HEK293T (cell line): Measurements from ENCODE around the gene TXNIP.

Experiments
- CTCF ChIA-PET: fragments of 350-600 bp; formaldehyde crosslinking; extraction: SDS; loops from one replicate; lab custom pipeline; 2021; ENCODE audit warnings: antibody characterized with exemption, inconsistent platforms; lab: Yijun Ruan, JAX
- POLR2A ChIA-PET: fragments of 350-600 bp; formaldehyde crosslinking; extraction: SDS; loops from one replicate; lab custom pipeline; 2020; ENCODE audit warnings: antibody characterized with exemption, inconsistent platforms; lab: Yijun Ruan, JAX
- DNase-seq: peaks from one replicate; pipeline ENCODE4 v3.0.0; 2012; ENCODE audit warnings: mixed read lengths; ENCODE audit errors: extremely low spot score
- ARNT ChIP-seq: fragments of 450-650 bp; IDR thresholded peaks from 2 replicates; pipeline ENCODE4 v1.6.1; 2017; ENCODE audit warnings: mild to moderate bottlenecking
- BHLHE40 ChIP-seq: fragments of 450-650 bp; IDR thresholded peaks from 2 replicates; pipeline ENCODE4 v1.6.1; 2016; ENCODE audit warnings: mild to moderate bottlenecking, moderate library complexity, borderline replicate concordance
- CTBP1 ChIP-seq: fragments of 450-650 bp; IDR thresholded peaks from 2 replicates; pipeline ENCODE4 v1.6.1; 2016; ENCODE audit warnings: borderline replicate concordance
- ELF4 ChIP-seq: fragments of 450-650 bp; IDR thresholded peaks from 2 replicates; pipeline ENCODE4 v1.6.1; 2017; ENCODE audit warnings: antibody characterized with exemption
- FOXA1 ChIP-seq: fragments of 450-650 bp; IDR thresholded peaks from 2 replicates; pipeline ENCODE4 v1.6.1; 2016; ENCODE audit warnings: mild to moderate bottlenecking
- FOXK2 ChIP-seq: fragments of 450-650 bp; IDR thresholded peaks from 2 replicates; pipeline ENCODE4 v1.6.1; 2016; ENCODE audit warnings: mild to moderate bottlenecking
- FOXM1 ChIP-seq: fragments of 450-650 bp; IDR thresholded peaks from 2 replicates; pipeline ENCODE4 v1.6.1; 2017; ENCODE audit warnings: mild to moderate bottlenecking, borderline replicate concordance
- HDGF ChIP-seq: fragments of 450-650 bp; IDR thresholded peaks from 2 replicates; pipeline ENCODE4 v1.6.1; 2017; ENCODE audit warnings: antibody characterized with exemption, borderline replicate concordance
- L3MBTL2 ChIP-seq: fragments of 450-650 bp; conservative IDR thresholded peaks from 2 replicates; pipeline ENCODE4 v1.6.1; 2016; ENCODE audit warnings: mild to moderate bottlenecking
- LEF1 ChIP-seq: fragments of 450-650 bp; IDR thresholded peaks from 2 replicates; pipeline ENCODE4 v1.6.1; 2017; ENCODE audit warnings: mild to moderate bottlenecking, borderline replicate concordance
- NFRKB ChIP-seq: fragments of 450-650 bp; IDR thresholded peaks from 2 replicates; pipeline ENCODE4 v1.6.1; 2016; ENCODE audit warnings: mild to moderate bottlenecking, moderate library complexity
- SP1 ChIP-seq: fragments of 450-650 bp; IDR thresholded peaks from 2 replicates; pipeline ENCODE4 v1.6.1; 2017
- SUZ12 ChIP-seq: fragments of 450-650 bp; IDR thresholded peaks from 2 replicates; pipeline ENCODE4 v1.6.1; 2016; ENCODE audit warnings: mild to moderate bottlenecking
- TARDBP ChIP-seq: fragments of 450-650 bp; IDR thresholded peaks from 2 replicates; pipeline ENCODE4 v1.6.1; 2016
- ZNF384 ChIP-seq: fragments of 450-650 bp; IDR thresholded peaks from 2 replicates; pipeline ENCODE4 v1.6.1; 2016
- TF ChIP-seq, protein P1 (sequence below): fragments of 450-650 bp; IDR thresholded peaks from 2 replicates; pipeline ENCODE4 v1.6.1; 2016

TXNIP gene

DNA sequence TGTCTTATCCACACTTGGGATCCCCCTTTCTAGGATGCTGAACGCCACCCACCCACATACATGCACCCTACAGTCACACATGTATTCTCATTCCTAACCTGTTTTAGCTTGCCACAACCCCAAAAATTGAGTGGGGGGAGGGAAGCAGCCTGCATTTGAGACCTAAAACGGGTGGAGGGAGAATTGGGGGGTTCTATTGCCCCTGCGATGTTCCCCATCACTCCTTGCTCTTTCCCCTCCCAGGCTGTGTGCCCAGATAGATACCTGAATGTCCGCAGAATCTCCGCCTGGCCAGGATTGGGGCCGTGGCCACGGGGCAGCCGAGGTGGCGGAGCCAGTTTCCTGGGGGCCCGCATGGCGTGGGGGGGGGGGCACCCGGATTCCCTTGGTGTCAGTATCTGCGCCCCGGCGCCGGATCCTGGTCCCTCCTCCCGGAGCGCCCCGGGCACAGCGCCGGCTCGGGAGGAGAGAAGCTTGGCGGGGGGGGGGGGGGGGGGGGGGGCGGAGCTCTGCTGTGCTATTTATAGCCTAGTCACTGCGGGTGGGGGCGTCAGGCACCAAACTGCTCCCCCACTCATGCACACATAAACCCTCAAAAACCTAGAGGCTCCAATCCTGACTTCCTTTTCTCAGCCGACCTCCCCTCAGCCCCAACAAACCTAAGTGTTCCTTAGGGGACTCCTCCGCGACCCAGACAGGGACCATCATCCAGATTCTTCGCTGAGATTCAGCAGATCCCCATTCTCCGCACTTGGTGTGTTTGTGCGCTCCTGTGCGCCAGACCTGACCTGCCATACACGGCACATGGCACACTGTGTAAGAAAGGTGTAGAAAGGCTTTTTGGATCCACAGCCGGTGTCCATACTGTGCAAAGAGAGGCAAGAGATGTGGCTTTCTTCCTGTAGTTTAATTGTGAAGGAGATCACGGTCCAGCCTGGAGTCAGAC, 33.9 kb downstream of the TXNIP start:
- ChIA-PET POLR2A (interaction anchor here (1.7 to 4.6 kb wide), 5 partner anchors 17 to 44 kb away, joined by 3 to 60 read pairs (median 19); partner anchors contain the start of genes PEX11B and RBM8A), CTCF (interaction anchor here (1.5 to 4.5 kb wide), 2 partner anchors 16 to 36 kb away, joined by 3 to 26 read pairs; no protein-coding TSS in a partner anchor)
- DNase-seq, result no peak
- TF ChIP-seq TARDBP, result no peak
- TF ChIP-seq ELF4, result no peak

DNA sequence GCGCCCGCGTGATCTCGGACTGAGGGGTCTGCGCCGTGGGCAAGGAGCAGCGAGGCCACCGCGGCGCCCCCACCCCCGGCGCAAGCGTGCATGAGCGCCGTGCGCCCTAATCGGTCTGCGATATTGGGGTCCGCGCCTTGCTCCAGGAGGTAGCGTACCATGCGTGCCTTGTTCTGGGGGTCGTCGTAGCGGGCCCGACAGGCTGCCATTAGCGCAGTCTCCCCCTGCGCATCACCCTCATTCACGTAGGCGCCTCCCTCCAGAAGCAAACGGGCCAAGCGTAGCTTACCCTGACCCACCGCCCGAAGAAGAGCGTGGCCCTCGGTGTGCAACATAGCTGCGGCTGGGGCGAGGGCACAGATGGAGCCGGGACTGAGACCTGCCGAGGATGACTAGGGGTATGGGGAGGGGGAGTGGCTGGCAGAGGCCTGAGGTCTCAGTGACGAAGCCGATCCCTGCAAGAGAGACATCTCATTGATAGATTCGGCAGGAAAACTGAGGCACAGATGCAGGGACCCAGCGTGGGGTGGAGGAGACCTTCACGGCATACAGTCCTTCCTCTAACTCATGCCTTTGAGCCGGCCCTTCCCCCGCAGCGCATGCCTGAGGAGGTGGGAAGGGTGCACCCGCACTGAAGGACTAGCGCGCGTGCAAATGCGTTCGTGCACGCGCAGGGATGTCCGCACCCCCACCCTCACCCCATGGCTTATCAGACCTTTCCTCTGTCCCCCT, 34.8 kb downstream of the TXNIP start:
- TF ChIP-seq LEF1 (no peak), NFRKB (no peak), SUZ12 (no peak), HDGF (0 out of 2 replicates have a peak, but pooled peaks have one; percentile 67), L3MBTL2 (peak; percentile 64), FOXM1 (no peak), ARNT (no peak), ZNF384 (no peak), FOXA1 (no peak), TARDBP (no peak)
- TF ChIP-seq, protein P1, sequence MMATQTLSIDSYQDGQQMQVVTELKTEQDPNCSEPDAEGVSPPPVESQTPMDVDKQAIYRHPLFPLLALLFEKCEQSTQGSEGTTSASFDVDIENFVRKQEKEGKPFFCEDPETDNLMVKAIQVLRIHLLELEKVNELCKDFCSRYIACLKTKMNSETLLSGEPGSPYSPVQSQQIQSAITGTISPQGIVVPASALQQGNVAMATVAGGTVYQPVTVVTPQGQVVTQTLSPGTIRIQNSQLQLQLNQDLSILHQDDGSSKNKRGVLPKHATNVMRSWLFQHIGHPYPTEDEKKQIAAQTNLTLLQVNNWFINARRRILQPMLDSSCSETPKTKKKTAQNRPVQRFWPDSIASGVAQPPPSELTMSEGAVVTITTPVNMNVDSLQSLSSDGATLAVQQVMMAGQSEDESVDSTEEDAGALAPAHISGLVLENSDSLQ, result no peak
- ChIA-PET POLR2A (interaction anchor here (4.6 kb wide), 1 partner anchor 35 kb away, joined by 60 read pairs; the partner anchor contains the start of gene RBM8A), CTCF (no interaction called here)
- no peak for DNase-seq

DNA sequence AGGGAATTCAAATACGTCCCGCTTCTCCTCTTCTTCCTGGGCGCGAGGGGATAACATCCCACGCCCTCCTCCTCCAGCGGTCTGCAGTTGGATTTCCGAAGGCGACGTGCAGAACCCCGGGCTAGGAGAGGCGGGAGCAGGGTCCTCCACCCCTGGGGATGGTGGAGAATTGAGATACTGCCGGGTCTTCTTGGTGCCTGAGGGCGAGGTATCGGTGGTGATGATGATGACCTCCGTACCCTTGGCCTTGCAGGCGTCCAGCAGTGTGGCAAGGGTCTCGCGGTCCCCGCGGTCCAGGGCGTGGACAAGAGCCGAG, 35.3 kb downstream of the TXNIP start:
- ChIA-PET POLR2A (interaction anchor here (1.0 to 1.5 kb wide), 5 partner anchors 33 to 99 kb away, joined by 3 to 11 read pairs (median 3); partner anchors contain the start of genes RBM8A and TXNIP), CTCF (no interaction called here)
- no peak for TF ChIP-seq SUZ12
- no peak for TF ChIP-seq FOXM1
- TF ChIP-seq TARDBP, result no peak
- TF ChIP-seq ARNT, result no peak
- TF ChIP-seq ELF4, result no peak
- TF ChIP-seq BHLHE40, result no peak
- TF ChIP-seq, protein P1, result no peak
- no peak for TF ChIP-seq FOXA1
- no peak for TF ChIP-seq HDGF
- no peak for TF ChIP-seq LEF1
- no peak for TF ChIP-seq SP1
- no peak for TF ChIP-seq FOXK2
- TF ChIP-seq L3MBTL2, result no peak
- DNase-seq, result no peak

GRCh38 chr1:145960468-145961108, 35.8 kb downstream of the TXNIP start:
- peak; percentile 73 for DNase-seq
- ChIA-PET CTCF (interaction anchor here (0.7 to 1.5 kb wide), 2 partner anchors 19 to 69 kb away, joined by 4 to 5 read pairs; no protein-coding TSS in a partner anchor), POLR2A (interaction anchor here (0.7 to 1.5 kb wide), 6 partner anchors 18 to 98 kb away, joined by 3 to 11 read pairs (median 3); partner anchors contain the start of genes RBM8A and TXNIP)
- TF ChIP-seq ARNT, result no peak
- peak; percentile 16; the same call in 1 of the 2 replicates for TF ChIP-seq L3MBTL2

DNA sequence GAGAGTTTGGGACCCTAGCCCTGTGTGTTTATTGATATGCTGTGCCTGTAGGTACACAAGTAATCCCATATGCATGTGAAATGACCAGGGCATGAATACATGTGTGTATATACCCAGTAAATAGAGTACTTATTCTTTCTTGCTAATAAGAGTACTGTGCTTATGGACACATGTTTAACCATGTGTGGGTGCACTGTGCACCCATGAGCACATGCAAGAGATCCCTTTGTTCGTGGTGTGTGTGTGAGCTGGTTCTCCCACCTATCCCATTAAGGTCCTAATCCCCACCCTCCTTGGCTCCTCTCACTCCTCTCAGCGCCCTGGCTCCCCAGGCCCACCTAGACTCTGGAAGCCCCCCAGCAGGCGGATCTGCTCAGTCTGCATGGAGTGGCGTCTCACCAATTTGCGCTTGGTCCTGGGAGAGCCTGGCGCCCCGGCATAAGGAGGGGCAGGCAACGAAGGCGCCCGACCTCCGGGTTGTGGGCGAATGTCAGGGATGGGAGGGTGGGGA, 36.4 kb downstream of the TXNIP start:
- CTCF ChIA-PET, result interaction anchor here (0.7 to 1.5 kb wide), 2 partner anchors 19 to 68 kb away, joined by 4 to 5 read pairs; no protein-coding TSS in a partner anchor
- no peak for DNase-seq
- TF ChIP-seq TARDBP (no peak), LEF1 (no peak), FOXM1 (no peak), NFRKB (no peak), CTBP1 (no peak), BHLHE40 (no peak), HDGF (no peak), FOXK2 (no peak), SP1 (no peak), L3MBTL2 (no peak), ELF4 (no peak), SUZ12 (no peak), ZNF384 (no peak)
- TF ChIP-seq, protein P1, result no peak
- POLR2A ChIA-PET, result interaction anchor here (0.7 to 6.1 kb wide), 7 partner anchors 19 to 98 kb away, joined by 3 to 90 read pairs (median 3); partner anchors contain the start of genes RBM8A and TXNIP
